K562 (cell line): Measurements from ENCODE around the gene CC2D1A. TPM values are rescaled to one million over a fixed set of nuclear protein-coding genes. Genes with fewer than 3 reads are reported as not detected.

Source experiments
- CEBPG ChIP-seq, 3 experiments: fragments of 200-800 bp in 1 of 3; sonication (Bioruptor generic) in 1 of 3; sonication (generic) in 1 of 3; formaldehyde crosslinking in 1 of 3; IDR thresholded peaks in 2 of 3; conservative IDR thresholded peaks in 1 of 3; 2 replicates each; pipeline versions ENCODE4 v1.6.1 to v1.8.0; 2016 to 2022; ENCODE audit warnings: missing compliant biosample characterization in 2 of 3, missing genetic modification characterization in 2 of 3, mild to moderate bottlenecking in 1 of 3, missing genetic modification reagents in 1 of 3
- CREB1 ChIP-seq, 2 experiments: sonication (generic) in 1 of 2; formaldehyde crosslinking in 1 of 2; IDR thresholded peaks; 2 replicates each; pipeline versions ENCODE4 v1.6.1 to v1.8.0; 2012 to 2022; ENCODE audit warnings: inconsistent platforms in 1 of 2, mild to moderate bottlenecking in 1 of 2, missing genetic modification reagents in 1 of 2, moderate library complexity in 1 of 2
- GTF2A2 ChIP-seq: IDR thresholded peaks from 2 replicates; pipeline ENCODE4 v1.6.1; 2016; ENCODE audit warnings: mild to moderate bottlenecking, missing genetic modification characterization, missing compliant biosample characterization
- HDGF ChIP-seq: fragments of 450-650 bp; IDR thresholded peaks from 2 replicates; pipeline ENCODE4 v1.6.1; 2016
- KLF10 ChIP-seq: fragments of 250-450 bp; sonication (Bioruptor Pico); IDR thresholded peaks from 2 replicates; pipeline ENCODE4 v1.6.1; 2021; ENCODE audit warnings: matching md5 sums
- MCM5 ChIP-seq: fragments of 450-650 bp; IDR thresholded peaks from 2 replicates; pipeline ENCODE4 v1.6.1; 2016; ENCODE audit warnings: low read depth
- MGA ChIP-seq: fragments of 450-650 bp; IDR thresholded peaks from 2 replicates; pipeline ENCODE4 v1.6.1; 2016; ENCODE audit warnings: mild to moderate bottlenecking, moderate library complexity
- MNT ChIP-seq, 2 experiments: fragments of 450-650 bp; conservative IDR thresholded peaks; 2 replicates each; pipeline ENCODE4 v1.6.1; 2017; ENCODE audit warnings: mild to moderate bottlenecking in 2 of 2, moderate library complexity in 2 of 2
- TAF15 ChIP-seq: fragments of 200-400 bp; formaldehyde crosslinking; IDR thresholded peaks from 2 replicates; pipeline ENCODE4 v1.6.1; 2017; ENCODE audit warnings: mild to moderate bottlenecking, low read depth, low read length, moderate library complexity
- TFAM ChIP-seq: fragments of 250-450 bp; sonication (Bioruptor Pico); conservative IDR thresholded peaks from 2 replicates; pipeline ENCODE4 v1.5.0; 2021; ENCODE audit warnings: mild to moderate bottlenecking, moderate library complexity
- ZNF589 ChIP-seq: fragments of 200-800 bp; sonication (Bioruptor generic); IDR thresholded peaks from 2 replicates; pipeline ENCODE4 v1.6.1; 2016; ENCODE audit warnings: low read depth, missing genetic modification characterization, missing compliant biosample characterization
- polyA plus RNA-seq, 8 experiments: library from polyadenylated mRNA; depleted of rRNA in 4 of 8; stranded (reverse) in 5 of 8; unstranded in 3 of 8; fragments of >200 nt; fragmentation: Nextera tagmentation in 2 of 8; fragmentation: Illumina TruSeq in 1 of 8; extraction: Ambion mirVana in 2 of 8; extraction: Trizol in 1 of 8; gene quantifications; 2 replicates each; pipeline versions ENCODE4 v1.2.1 to v1.2.3, GENCODE V29; 2011 to 2014; ENCODE audit warnings: inconsistent platforms in 1 of 8, missing spikeins in 1 of 8
- total RNA-seq, 7 experiments: library from RNA; depleted of rRNA in 6 of 7; stranded (reverse); fragments of >200 nt in 6 of 7; fragmentation: Illumina TruSeq in 2 of 7; extraction: Trizol in 2 of 7; gene quantifications; 2 replicates each; pipeline versions ENCODE4 v1.2.1 to v1.2.3, GENCODE V29; 2011 to 2021; ENCODE audit warnings: low replicate concordance in 1 of 7
- TF ChIP-seq, protein P1 (sequence below): fragments of 200-800 bp; sonication (Bioruptor generic); IDR thresholded peaks from 2 replicates; pipeline ENCODE4 v1.6.1; 2017; ENCODE audit warnings: missing genetic modification characterization, missing compliant biosample characterization

The CC2D1A gene
- total and polyA plus RNA-seq, 9 of the 15 experiments (the other 6 are each of a cell fraction or from before 2014, with no cell fraction given), result 0.32 to 31.0 (median 12.9) TPM

DNA sequence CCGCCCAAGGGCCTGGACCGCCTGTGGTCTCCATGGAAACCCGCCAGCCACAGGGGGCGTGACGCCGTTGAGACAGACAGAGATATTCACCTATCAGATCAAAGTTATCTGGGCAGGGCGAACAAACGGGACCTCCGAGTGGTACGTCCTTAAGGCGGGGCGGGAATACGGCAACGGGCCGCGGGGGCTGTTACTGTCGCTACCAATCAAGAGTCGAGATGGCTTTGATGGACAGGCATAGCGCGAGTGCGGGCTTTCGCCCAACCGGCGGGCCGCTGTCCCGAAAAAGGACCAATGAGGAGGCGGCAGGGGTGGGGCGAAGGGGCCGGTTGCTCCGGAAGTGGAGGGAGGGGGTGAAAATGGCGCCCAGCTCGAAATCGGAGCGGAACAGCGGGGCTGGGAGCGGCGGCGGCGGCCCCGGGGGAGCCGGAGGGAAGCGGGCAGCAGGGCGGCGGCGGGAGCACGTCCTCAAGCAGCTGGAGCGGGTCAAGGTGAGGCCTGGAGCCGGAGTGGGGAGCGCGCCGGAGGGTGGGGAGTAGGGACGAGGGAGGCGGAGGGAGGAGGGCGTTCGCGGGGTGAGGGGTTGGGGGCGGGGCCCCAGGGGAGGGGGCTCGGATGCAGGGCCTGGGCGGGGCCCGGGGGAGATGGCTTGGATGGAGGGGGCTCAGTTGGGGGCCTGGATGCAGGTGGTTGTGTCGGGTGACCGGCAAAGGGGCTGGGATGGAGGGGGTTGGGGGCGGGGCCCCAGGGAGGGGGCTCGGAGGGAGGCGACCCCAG, 46.3 kb downstream of the CC2D1A start, which contains the start of gene DCAF15 (continued):
- TF ChIP-seq, protein P1, sequence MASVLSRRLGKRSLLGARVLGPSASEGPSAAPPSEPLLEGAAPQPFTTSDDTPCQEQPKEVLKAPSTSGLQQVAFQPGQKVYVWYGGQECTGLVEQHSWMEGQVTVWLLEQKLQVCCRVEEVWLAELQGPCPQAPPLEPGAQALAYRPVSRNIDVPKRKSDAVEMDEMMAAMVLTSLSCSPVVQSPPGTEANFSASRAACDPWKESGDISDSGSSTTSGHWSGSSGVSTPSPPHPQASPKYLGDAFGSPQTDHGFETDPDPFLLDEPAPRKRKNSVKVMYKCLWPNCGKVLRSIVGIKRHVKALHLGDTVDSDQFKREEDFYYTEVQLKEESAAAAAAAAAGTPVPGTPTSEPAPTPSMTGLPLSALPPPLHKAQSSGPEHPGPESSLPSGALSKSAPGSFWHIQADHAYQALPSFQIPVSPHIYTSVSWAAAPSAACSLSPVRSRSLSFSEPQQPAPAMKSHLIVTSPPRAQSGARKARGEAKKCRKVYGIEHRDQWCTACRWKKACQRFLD (CRISPR knock-in tag), result no peak
- no peak for TF ChIP-seq CEBPG (CRISPR knock-in tag; IDR thresholded peaks at IDR 0.05)
- no peak for TF ChIP-seq CEBPG (tag; conservative IDR thresholded peaks at IDR 0.05 in 1 of 2, IDR thresholded peaks at IDR 0.05 in 1 of 2)
- no peak for TF ChIP-seq HDGF
- peak; percentile 55; the same call in 1 of the 2 replicates for TF ChIP-seq CREB1 (IDR thresholded peaks at IDR 0.05)
- TF ChIP-seq CREB1 (CRISPR knock-in tag; IDR thresholded peaks at IDR 0.05), result peak; percentile 92
- peak; percentile 11 to 29; a peak in 2 of 4 replicates for TF ChIP-seq MNT (conservative IDR thresholded peaks at IDR 0.05)
- TF ChIP-seq MCM5, result no peak
- TF ChIP-seq TFAM (CRISPR knock-in tag), result no peak
- no peak for TF ChIP-seq KLF10 (CRISPR knock-in tag)
- no peak for TF ChIP-seq ZNF589 (CRISPR knock-in tag)
- no peak for TF ChIP-seq GTF2A2 (tag)
- no peak for TF ChIP-seq TAF15
- no peak for TF ChIP-seq MGA
